SK-N-MC (cell line): ENCODE data around the gene DBP.

Source experiments
- DNase-seq: peaks from one replicate; pipeline ENCODE4 v3.0.0-alpha.2; 2011; ENCODE audit warnings: low read depth, low spot score
- H3K27ac ChIP-seq: fragments of 200-600 bp; sonication (generic); 2 replicates; pipeline ENCODE4 v1.5.1; 2016; ENCODE audit warnings: mixed run types
- H3K36me3 ChIP-seq: fragments of 200-600 bp; sonication (generic); 2 replicates; pipeline ENCODE4 v1.6.1; 2017; ENCODE audit warnings: antibody characterized with exemption, low read length, mixed read lengths; ENCODE audit not compliant: insufficient read depth
- H3K4me3 ChIP-seq: fragments of 200-600 bp; sonication (generic); 2 replicates; pipeline ENCODE4 v1.5.1; 2016
- H3K9ac ChIP-seq: fragments of 200-600 bp; sonication (generic); 2 replicates; pipeline ENCODE4 v1.8.0; 2017; ENCODE audit warnings: mixed run types, mixed read lengths; ENCODE audit not compliant: insufficient read length
- H3K9me3 ChIP-seq: fragments of 200-600 bp; sonication (generic); 2 replicates; pipeline ENCODE4 v1.6.1; 2017; ENCODE audit warnings: low read depth, mild to moderate bottlenecking, antibody characterized with exemption, low read length, moderate library complexity, mixed read lengths
- EZH2 ChIP-seq: fragments of 200-600 bp; sonication (generic); IDR thresholded peaks from one replicate; pipeline ENCODE4 v1.6.1; 2017; ENCODE audit warnings: antibody characterized with exemption
- FOXP2 ChIP-seq: optimal IDR thresholded peaks from 2 replicates; pipeline ENCODE3; 2011; ENCODE audit warnings: mild to moderate bottlenecking, moderate library complexity; ENCODE audit not compliant: insufficient read depth; ENCODE audit errors: extremely low read length, control extremely low read depth
- POLR2AphosphoS5 ChIP-seq: IDR thresholded peaks from 2 replicates; pipeline ENCODE4 v1.6.1; 2012; ENCODE audit warnings: mild to moderate bottlenecking, low read depth, low read length, borderline replicate concordance

Gene DBP

DNA sequence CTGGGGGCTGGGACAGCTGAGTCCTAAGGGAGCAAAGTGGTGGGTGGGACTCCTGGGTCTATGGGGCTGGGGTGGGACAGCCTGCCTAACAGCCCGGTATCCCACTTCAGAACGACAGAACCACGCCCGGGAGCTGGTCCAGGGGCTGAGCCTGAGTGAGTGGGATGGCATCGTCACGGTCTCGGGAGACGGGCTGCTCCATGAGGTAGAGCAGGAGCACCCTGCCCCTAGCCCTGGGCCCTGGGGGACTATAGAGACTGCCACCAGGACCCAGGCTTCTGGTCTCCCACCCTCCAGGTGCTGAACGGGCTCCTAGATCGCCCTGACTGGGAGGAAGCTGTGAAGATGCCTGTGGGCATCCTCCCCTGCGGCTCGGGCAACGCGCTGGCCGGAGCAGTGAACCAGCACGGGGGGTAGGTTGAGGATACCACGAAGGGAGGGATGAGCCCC, 9.3 kb downstream of the DBP start:
- no peaks in the 10 kb centered on the region for H3K9me3 ChIP-seq
- H3K4me3 ChIP-seq: no peak overlapping the region
- DNase-seq: no peak
- no peak overlapping the region for H3K27ac ChIP-seq
- TF ChIP-seq FOXP2: no peak
- no peak for TF ChIP-seq EZH2
- no peak for TF ChIP-seq POLR2AphosphoS5
- peaks cover 5% of the 10 kb centered on the region; the same call in 1 of the 2 replicates for H3K36me3 ChIP-seq
- no peak overlapping the region for H3K9ac ChIP-seq

DNA sequence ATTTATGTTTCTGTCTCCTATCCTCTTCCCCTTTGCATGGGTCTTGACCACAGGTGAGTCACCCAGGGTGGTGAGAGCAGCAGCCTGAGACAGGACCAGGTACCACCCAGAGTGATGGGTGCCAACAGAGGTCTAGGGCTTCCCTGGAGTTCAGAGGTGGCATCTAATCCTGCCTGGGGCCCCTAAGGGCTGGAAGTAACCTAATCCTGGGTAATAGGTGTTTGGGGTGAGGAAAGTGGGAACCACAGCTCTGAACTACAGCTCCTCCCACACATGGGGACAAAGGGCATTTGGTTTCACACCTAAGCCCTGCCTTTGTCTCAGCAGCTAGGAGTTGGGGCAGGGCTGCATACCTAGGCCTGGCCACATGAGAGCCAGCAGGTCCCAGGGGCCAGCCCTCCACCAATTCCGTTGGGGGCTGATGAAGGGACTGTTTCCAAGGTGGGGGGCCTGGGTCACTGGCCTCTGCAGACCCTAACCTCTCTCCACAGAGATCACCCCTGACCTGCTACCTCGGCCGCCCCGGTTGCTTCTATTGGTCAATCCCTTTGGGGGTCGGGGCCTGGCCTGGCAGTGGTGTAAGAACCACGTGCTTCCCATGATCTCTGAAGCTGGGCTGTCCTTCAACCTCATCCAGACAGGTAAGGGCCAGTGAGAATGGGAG, 9.8 kb downstream of the DBP start:
- no peak for DNase-seq
- H3K9ac ChIP-seq: no peak overlapping the region

DNA sequence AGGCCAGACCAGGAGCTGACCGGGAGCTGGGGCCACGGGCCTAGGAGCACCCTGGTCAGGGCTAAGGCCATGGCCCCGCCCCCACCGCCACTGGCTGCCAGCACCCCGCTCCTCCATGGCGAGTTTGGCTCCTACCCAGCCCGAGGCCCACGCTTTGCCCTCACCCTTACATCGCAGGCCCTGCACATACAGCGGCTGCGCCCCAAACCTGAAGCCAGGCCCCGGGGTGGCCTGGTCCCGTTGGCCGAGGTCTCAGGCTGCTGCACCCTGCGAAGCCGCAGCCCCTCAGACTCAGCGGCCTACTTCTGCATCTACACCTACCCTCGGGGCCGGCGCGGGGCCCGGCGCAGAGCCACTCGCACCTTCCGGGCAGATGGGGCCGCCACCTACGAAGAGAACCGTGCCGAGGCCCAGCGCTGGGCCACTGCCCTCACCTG, 11.3 kb downstream of the DBP start:
- Histone ChIP-seq H3K36me3 (no peaks in the 10 kb centered on the region; the same call in 1 of the 2 replicates), H3K9ac (no peak overlapping the region), H3K9me3 (no peaks in the 10 kb centered on the region), H3K4me3 (no peak overlapping the region), H3K27ac (no peak overlapping the region)
- no peak for DNase-seq
- no peak for TF ChIP-seq EZH2

More for the DNA sequence above, 9.8 kb downstream of the DBP start:
- no peak overlapping the region for H3K4me3 ChIP-seq
- H3K36me3 ChIP-seq: peaks cover 5% of the 10 kb centered on the region; the same call in 1 of the 2 replicates
- H3K27ac ChIP-seq: peak overlapping the region; percentile 19; the same call in 1 of the 2 replicates
- H3K9me3 ChIP-seq: no peaks in the 10 kb centered on the region
- no peak for TF ChIP-seq EZH2
- no peak for TF ChIP-seq FOXP2
- TF ChIP-seq POLR2AphosphoS5: no peak

DNA sequence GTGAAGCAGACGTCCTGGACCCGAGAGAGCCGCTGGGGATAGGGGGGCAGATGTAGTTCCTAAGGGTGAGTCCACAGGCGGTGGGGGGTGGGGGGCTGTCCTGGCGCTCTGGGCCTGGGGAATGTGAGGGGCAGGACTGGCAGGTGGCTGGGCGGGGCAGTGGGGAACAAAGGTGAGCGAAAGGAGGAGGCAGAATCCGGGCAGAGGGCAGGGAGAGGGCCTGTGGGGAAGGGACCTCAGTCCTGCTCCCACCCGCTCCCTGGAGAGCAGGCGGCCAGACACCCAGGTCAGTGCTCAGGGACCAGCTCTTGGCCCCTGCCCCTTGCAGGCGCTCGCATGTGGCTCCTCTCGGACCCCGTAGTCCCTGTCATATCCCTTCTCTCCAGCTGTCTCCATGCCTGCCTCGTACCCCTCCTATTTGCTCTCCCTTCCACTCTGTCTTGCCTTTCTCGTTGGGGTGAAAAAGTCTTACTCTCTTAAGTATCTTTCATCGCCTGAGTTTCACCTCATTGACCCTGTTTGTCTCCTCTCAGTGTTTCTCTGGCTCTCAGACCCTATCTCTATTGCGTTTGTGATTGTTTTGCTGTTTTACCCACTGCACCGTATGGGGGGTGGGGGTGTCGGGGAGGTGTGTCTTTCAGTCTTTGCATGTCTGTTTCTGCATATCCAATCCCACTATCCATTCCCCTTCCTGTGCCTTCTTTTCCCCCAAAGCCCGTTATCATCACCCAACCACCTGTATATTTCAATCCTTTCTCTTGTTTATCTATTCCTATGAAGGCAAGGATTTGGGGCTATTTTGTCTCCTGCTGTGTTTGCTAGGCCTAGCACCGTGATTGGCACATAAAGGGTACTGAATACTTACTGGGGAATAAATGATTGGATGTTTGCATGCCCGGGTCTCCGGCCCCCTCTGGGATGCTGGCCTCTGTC, 12.1 kb downstream of the DBP start:
- Histone ChIP-seq H3K4me3 (peak overlapping the region; percentile 94), H3K9me3 (no peaks in the 10 kb centered on the region), H3K27ac (0 out of 2 replicates have a peak overlapping the region, but pooled peaks have one; percentile 54), H3K9ac (peak overlapping the region; percentile 92), H3K36me3 (no peaks in the 10 kb centered on the region; the same call in 1 of the 2 replicates)
- DNase-seq: no peak
- TF ChIP-seq EZH2: no peak
- no peak for TF ChIP-seq FOXP2
- no peak for TF ChIP-seq POLR2AphosphoS5

DNA sequence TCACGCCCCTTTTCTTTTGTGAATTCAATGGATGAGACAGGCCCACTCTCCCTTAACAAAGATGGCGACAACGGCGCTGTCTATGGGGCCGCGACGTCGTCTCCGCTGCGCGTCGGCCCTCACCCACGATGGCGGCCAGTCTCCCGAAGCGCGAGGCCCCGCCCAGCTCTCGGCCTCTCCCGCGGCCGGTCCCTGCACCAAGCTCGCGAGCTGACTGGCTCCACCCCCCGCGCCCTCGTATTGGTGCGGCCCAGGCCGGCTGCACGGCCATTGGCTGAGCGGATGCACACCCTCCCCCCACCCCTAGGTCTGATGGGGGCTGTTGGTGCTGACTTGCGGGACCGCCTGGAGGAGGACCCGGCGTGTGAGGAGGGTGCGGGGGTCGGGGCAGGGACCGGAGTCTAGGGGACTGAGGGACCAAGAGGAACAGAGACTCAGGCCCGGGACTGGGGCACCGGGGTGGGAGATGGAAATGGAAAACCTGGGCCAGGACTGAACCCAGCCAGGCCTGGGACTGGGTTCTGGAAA, 13.0 kb downstream of the DBP start:
- TF ChIP-seq FOXP2: no peak
- TF ChIP-seq EZH2: no peak
- no peak; the same call in 1 of the 2 replicates for TF ChIP-seq POLR2AphosphoS5
- no peaks in the 10 kb centered on the region; the same call in 1 of the 2 replicates for H3K36me3 ChIP-seq
- H3K4me3 ChIP-seq: peak overlapping the region; percentile 94
- H3K9me3 ChIP-seq: no peaks in the 10 kb centered on the region
- H3K9ac ChIP-seq: peak overlapping the region; percentile 92
- peak; percentile 81 for DNase-seq
- peak overlapping the region; percentile 83 for H3K27ac ChIP-seq

DNA sequence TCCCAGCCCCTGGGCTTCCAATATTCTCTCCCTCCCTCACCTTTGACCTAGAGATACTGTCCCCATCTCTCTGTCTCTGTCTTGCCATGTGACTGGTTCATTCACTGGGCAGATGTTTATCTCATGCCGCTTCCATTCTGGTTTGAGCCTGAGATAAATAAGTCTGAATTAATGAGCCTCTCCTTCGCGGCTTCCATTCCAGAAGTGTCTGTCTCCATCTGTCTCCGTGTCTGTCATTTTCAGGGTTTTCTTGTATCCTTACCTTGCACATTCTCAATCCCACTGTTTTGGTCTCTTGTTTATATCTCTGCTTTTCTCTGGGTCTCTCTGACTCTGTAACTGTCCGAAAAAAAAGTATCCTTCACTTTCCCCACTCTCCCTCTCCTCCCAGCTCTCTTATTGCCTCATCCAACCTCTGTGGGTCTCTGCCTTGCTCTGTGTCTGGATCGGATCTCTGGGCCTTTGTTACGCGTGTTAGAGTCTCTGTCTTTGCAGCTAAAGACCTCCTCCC, 13.6 kb downstream of the DBP start:
- H3K4me3 ChIP-seq: peak overlapping the region; percentile 94
- DNase-seq: no peak
- no peaks in the 10 kb centered on the region for H3K9me3 ChIP-seq
- TF ChIP-seq EZH2 (no peak), POLR2AphosphoS5 (peak; percentile 75)
- H3K9ac ChIP-seq: peak overlapping the region; percentile 70
- H3K36me3 ChIP-seq: no peaks in the 10 kb centered on the region; the same call in none of the 2 replicates
- H3K27ac ChIP-seq: peak overlapping the region; percentile 83

DNA sequence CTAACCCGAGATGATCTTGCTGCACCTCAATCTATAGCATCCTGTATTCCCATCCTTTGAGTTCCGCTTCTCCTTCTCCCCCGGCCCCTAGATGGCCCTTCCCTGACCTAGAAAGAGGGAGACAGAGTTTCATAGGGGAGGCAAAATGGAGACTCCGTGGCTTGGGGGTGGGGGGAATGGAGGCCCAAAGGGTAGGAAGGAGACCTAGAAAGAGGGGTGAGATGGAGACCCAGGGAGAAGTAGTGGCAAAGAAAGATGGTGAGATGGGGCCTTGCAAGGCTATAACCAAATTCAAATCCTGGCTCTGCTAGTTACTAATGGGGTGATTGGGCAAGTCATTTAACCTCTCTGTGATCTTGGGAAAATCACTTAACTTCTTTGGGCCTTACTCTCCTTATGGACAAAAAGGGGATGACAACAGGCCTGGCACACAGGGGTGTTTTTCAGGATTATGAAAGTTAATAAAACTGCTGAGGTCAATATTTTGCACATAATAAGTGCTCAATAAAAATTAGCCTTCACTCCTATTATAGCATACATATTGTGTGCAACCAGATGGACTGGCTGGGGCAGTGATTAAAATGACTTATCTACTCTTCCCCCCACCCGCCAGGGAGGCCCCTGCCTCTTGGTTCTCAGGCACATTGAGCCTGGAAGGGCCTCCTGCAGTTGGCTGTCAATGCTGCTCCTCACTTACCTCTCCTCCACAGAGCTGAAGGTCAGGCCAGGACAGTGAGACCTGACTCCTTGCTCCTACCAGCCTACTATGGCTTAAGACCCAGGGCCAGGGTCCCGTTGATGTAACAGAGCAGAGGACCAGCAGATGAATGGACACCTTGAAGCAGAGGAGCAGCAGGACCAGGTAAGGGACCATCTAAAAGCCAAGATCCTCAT, 17.2 kb downstream of the DBP start:
- H3K9ac ChIP-seq: peak overlapping the region; percentile 99
- peak overlapping the region; percentile 82 for H3K4me3 ChIP-seq
- peak overlapping the region; percentile 84 for H3K27ac ChIP-seq
- TF ChIP-seq EZH2 (no peak), FOXP2 (no peak), POLR2AphosphoS5 (no peak)
- peaks cover 36% of the 10 kb centered on the region for H3K36me3 ChIP-seq
- no peak for DNase-seq
- no peaks in the 10 kb centered on the region for H3K9me3 ChIP-seq
